LoVo (cell line): Measurements from ENCODE around the gene UNKL.

ENCODE experiments used
- DNase-seq: peaks from one replicate; pipeline ENCODE4 v3.0.0-alpha.2; 2016; ENCODE audit warnings: low spot score

Gene UNKL

GRCh38 chr16:1325673-1326371 is 88.7 kb downstream of the UNKL start:
- DNase-seq: no peak

GRCh38 chr16:1325261-1325660 is 89.2 kb downstream of the UNKL start:
- DNase-seq: no peak

GRCh38 chr16:1324286-1324826 is 90.1 kb downstream of the UNKL start:
- no peak for DNase-seq

GRCh38 chr16:1323296-1324239 is 90.9 kb downstream of the UNKL start:
- DNase-seq: no peak

- no peak for DNase-seq
Observed at GRCh38 chr16:1322407-1322806, 92.1 kb downstream of the UNKL start.

- DNase-seq: no peak
Observed at GRCh38 chr16:1320658-1321240, 93.8 kb downstream of the UNKL start.

- DNase-seq: no peak
Observed at GRCh38 chr16:1320097-1320496, 94.4 kb downstream of the UNKL start.

GRCh38 chr16:1319041-1319440 is 95.5 kb downstream of the UNKL start:
- DNase-seq: no peak

- no peak for DNase-seq
Observed at GRCh38 chr16:1318268-1318545, 96.3 kb downstream of the UNKL start.

- DNase-seq: no peak
Observed at GRCh38 chr16:1317479-1318267, 96.8 kb downstream of the UNKL start.

GRCh38 chr16:1316033-1316405 is 98.5 kb downstream of the UNKL start:
- no peak for DNase-seq

GRCh38 chr16:1315081-1316032 is 99.1 kb downstream of the UNKL start:
- no peak for DNase-seq

GRCh38 chr16:1314399-1315068 is 100.0 kb downstream of the UNKL start:
- no peak for DNase-seq

GRCh38 chr16:1313721-1314369 is 100.7 kb downstream of the UNKL start:
- no peak for DNase-seq
